Fibroblast of the aortic adventitia (primary cell): ENCODE results near the gene PPP3CB. TPM values are rescaled to one million over a fixed set of nuclear protein-coding genes. Genes with fewer than 3 reads are reported as not detected.

ENCODE experiments used
- DNase-seq: peaks from one replicate; pipeline ENCODE4 v3.0.0-alpha.2; 2010; ENCODE audit warnings: low read depth
- H3K4me3 ChIP-seq: 2 replicates; pipeline ENCODE4 v1.5.1; 2011; ENCODE audit warnings: low read depth, mild to moderate bottlenecking, control low read depth, low read length, moderate library complexity
- small RNA-seq: library from RNA; depleted of rRNA; stranded (forward); fragments of <200 nt; gene quantifications from one replicate; pipeline ENCODE3, GENCODE V24; 2012
- total RNA-seq: library from RNA; depleted of rRNA; stranded (reverse); fragments of >200 nt; gene quantifications from 2 replicates; pipeline ENCODE4 v1.2.3, GENCODE V29; 2012; ENCODE audit warnings: low replicate concordance
- TF ChIP-seq, protein P1 (sequence below): IDR thresholded peaks from 2 replicates; pipeline ENCODE4 v1.5.1; 2011; ENCODE audit warnings: mild to moderate bottlenecking, low read length, control low read depth, inconsistent platforms; ENCODE audit not compliant: insufficient read depth

PPP3CB gene
- total RNA-seq, 1 donor: 45.5 TPM

DNA sequence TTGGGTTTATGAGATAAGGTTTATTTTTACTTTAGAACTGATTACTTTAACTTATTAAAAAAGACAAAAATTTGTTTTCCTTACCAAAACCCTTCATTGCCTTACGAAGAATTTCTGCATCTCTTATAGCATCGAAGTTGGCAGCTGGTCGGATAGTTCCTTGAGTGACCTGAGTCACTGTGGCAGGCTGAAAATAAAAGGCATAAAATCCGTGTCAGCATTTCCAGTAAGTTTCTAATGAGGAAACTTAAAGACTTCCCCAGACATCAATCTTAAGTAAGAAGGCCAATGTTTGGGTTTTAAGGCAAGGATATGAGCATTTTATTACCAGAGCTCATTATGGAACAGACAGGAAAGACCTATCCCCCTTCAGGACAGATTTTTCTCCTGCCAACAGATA is 107.6 kb downstream of the PPP3CB start:
- no peak for DNase-seq
- no peak overlapping the region for H3K4me3 ChIP-seq
- TF ChIP-seq, protein P1, sequence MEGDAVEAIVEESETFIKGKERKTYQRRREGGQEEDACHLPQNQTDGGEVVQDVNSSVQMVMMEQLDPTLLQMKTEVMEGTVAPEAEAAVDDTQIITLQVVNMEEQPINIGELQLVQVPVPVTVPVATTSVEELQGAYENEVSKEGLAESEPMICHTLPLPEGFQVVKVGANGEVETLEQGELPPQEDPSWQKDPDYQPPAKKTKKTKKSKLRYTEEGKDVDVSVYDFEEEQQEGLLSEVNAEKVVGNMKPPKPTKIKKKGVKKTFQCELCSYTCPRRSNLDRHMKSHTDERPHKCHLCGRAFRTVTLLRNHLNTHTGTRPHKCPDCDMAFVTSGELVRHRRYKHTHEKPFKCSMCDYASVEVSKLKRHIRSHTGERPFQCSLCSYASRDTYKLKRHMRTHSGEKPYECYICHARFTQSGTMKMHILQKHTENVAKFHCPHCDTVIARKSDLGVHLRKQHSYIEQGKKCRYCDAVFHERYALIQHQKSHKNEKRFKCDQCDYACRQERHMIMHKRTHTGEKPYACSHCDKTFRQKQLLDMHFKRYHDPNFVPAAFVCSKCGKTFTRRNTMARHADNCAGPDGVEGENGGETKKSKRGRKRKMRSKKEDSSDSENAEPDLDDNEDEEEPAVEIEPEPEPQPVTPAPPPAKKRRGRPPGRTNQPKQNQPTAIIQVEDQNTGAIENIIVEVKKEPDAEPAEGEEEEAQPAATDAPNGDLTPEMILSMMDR: no peak

DNA sequence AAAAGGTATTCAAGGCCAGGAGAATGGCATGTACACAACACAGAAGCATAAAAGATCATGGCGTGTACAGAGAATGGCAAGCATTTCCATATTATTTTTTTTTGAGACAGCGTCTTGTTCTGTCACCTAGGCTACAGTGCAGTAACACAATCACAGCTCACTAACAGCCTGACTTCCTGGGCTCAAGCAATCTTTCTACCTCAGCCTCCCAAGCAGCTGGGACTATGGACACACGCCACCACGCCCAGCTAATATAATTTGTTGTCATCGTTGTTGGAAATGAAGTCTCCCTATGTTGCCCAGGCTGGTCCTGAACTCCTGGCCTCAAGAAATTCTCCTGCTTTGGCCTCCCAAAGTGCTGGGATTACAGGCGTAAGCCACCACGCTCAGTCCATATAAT is 109.2 kb downstream of the PPP3CB start:
- TF ChIP-seq, protein P1: no peak
- no peak overlapping the region for H3K4me3 ChIP-seq
- DNase-seq: no peak

Small RNA genes lying within 50 kb of the gene (small RNA-seq; reads per million reads assigned to genes)
- not detected for gene RNU6-883P

Other genes starting within 250 kb of the PPP3CB start
- gene DNAJC9, start 248.8 kb downstream of the PPP3CB start, total RNA-seq: 18.7 and 41.0 TPM in 2 replicates
- gene MRPS16, start 243.4 kb downstream of the PPP3CB start, total RNA-seq: 45.4 and 83.2 TPM in 2 replicates
- gene CFAP70, start 137.2 kb downstream of the PPP3CB start, total RNA-seq: 1.4 and 6.1 TPM in 2 replicates
- gene ANXA7, start 82.0 kb downstream of the PPP3CB start, total RNA-seq: 47.5 and 158 TPM in 2 replicates
- gene MSS51, start 62.5 kb downstream of the PPP3CB start, total RNA-seq: 2.5 and 3.8 TPM in 2 replicates
- gene USP54, start 95.3 kb upstream of the PPP3CB start, total RNA-seq: 10.4 and 14.8 TPM in 2 replicates
- not detected in 2 replicates for gene MYOZ1, start 145.4 kb upstream of the PPP3CB start, total RNA-seq
- not detected in 2 replicates for gene SYNPO2L, start 160.0 kb upstream of the PPP3CB start, total RNA-seq
- gene AGAP5, start 202.1 kb upstream of the PPP3CB start, total RNA-seq: 2.9 and 4.3 TPM in 2 replicates
- 21.9 and 45.2 TPM in 2 replicates for gene SEC24C, start 248.3 kb upstream of the PPP3CB start, total RNA-seq